ENCODE measurements around the gene ZNF630.

- TF ChIP-seq CTCF (IDR thresholded peaks at IDR 0.05) (no peak), ZFX (IDR thresholded peaks at IDR 0.05; ENCODE audit: borderline replicate concordance) (no peak)
These were observed 36.3 kb upstream of the ZNF630 start for GRCh38 chrX:48107717-48108116.
